ENCODE measurements around the gene HNRNPF.
A peak's percentile ranks its signal among the peaks of the same experiment; 100 is the strongest.

Gene HNRNPF

DNA sequence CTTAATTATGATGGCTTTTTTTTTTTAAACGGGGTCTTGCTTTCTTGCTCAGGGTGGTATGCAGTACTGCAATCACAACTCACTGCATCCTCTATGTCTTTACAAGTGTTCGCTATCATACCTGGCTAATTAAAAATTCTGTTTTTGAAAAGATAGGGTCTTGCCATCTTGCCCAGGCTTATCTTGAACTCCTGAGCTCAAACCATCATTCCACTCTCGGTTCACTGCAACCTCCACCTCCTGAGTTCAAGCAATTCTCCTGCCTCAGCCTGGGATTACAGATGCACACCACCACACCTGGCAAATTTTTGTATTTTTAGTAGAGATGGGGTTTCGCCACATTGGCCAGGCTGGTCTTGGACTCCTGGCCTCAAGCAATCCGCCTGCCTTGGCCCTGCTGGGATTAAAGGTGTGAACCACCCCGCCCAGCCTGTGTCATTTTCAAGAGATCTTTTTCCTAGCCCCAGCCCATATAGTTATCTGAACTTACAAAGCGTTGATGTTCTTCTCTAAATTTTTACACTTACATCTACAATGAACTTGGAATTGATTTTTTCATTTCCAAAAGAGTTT is 6.0 kb downstream of the HNRNPF start:
- DNase-seq (ENCODE audit: low read depth, low spot score): no peak
- TF ChIP-seq, protein P1, sequence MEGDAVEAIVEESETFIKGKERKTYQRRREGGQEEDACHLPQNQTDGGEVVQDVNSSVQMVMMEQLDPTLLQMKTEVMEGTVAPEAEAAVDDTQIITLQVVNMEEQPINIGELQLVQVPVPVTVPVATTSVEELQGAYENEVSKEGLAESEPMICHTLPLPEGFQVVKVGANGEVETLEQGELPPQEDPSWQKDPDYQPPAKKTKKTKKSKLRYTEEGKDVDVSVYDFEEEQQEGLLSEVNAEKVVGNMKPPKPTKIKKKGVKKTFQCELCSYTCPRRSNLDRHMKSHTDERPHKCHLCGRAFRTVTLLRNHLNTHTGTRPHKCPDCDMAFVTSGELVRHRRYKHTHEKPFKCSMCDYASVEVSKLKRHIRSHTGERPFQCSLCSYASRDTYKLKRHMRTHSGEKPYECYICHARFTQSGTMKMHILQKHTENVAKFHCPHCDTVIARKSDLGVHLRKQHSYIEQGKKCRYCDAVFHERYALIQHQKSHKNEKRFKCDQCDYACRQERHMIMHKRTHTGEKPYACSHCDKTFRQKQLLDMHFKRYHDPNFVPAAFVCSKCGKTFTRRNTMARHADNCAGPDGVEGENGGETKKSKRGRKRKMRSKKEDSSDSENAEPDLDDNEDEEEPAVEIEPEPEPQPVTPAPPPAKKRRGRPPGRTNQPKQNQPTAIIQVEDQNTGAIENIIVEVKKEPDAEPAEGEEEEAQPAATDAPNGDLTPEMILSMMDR (IDR thresholded peaks at IDR 0.05; ENCODE audit: low read depth, low read length): no peak
- in situ Hi-C loops (cut with HindIII; ENCODE audit: low sequenced_read_pairs): no loop called here
- no peak overlapping the region for H3K4me3 ChIP-seq (ENCODE audit: low read depth, low read length)

DNA sequence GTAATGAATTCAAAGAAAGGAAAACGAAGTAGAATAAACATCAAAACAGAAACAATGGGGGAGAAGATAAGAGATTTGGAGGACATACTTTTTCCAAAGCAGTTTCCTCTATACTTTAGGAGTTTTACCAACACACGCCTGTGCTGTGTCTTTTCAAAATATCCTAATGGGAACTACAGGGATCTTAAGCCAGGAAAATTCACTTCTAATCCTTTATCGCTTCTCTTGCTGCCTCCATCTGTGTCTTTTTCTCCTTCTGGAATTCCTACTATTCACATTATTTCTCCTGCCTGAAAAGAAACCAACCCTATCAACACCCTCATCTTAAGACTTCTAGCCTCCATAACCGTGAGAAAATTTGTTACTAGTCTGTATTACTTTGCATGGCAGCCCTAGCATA is 6.8 kb downstream of the HNRNPF start:
- TF ChIP-seq, protein P1 (IDR thresholded peaks at IDR 0.05; ENCODE audit: low read depth, low read length): no peak
- H3K4me3 ChIP-seq (ENCODE audit: low read depth, low read length): no peak overlapping the region
- in situ Hi-C loops (cut with HindIII; ENCODE audit: low sequenced_read_pairs): no loop called here
- no peak for DNase-seq (ENCODE audit: low read depth, low spot score)

DNA sequence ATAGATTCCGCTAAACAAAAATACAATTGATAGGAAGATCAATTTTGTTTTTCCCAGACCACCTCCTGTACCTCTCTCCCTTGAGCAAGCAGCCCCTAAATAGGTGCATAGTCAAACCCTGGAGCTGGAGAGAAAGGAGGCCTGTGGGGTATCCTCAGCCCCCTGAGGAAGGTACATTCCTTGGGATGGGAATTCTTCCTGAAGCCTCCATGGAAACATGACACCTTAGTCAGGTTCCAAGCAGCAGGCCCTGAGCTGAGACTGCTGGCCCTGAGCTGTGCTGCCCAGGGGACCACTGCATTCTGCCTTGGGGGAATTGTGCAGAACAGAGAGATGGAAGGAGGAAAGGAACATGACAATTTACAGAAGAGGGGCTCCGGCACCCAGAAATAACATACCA is 7.4 kb downstream of the HNRNPF start:
- no peak for DNase-seq (ENCODE audit: low read depth, low spot score)
- TF ChIP-seq, protein P1 (IDR thresholded peaks at IDR 0.05; ENCODE audit: low read depth, low read length): no peak
- in situ Hi-C loops (cut with HindIII; ENCODE audit: low sequenced_read_pairs): no loop called here
- no peak overlapping the region for H3K4me3 ChIP-seq (ENCODE audit: low read depth, low read length)

DNA sequence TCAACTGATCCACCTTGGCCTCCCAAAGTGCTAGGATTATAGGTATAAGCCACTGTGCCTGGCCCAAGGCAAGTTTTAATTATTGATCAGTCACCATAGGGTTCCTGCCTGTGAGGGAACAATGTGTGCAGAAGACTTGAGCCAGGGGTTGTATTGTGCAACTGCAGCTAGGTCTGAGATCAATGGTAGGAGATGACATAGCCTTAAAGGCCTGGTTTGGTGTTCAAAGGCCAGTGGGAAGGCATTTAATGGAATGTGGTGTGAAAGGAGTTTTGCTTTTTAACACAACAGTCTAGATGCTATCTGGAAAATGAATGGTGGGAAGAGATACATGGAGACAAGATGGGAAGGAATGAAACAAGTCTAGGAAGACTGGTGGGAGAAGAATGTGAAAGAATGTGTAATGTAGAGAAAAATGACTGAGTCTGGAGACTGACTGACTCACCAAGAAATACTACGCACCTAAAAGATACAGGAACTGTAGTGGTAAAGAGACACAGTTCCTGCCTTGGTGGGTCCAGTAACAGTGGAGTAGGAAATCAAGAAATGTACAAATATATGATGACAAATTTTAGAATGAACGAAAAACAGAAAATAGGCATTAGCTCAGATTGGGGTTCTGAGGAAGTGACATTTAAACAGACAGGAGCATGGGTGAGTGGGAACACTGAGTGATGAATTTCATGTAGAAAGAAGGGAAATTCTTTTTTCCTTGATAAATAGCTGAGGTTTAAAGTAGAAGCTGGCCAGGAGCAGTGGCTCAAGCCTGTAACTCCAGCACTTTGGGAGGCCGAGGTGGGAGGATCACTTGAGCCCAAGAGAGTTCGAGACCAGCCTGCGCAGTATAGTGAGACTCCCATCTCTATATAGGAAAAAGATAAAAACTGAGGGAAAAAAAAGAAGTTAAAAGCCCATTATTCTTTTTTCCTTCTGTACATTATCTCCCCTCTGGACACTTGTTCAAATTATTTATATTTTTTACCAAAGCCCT is 9.4 kb downstream of the HNRNPF start:
- H3K4me3 ChIP-seq (ENCODE audit: low read depth, low read length): no peak overlapping the region
- in situ Hi-C loops (cut with HindIII; ENCODE audit: low sequenced_read_pairs): no loop called here
- TF ChIP-seq, protein P1 (IDR thresholded peaks at IDR 0.05; ENCODE audit: low read depth, low read length): no peak
- DNase-seq (ENCODE audit: low read depth, low spot score): peak; percentile 37

DNA sequence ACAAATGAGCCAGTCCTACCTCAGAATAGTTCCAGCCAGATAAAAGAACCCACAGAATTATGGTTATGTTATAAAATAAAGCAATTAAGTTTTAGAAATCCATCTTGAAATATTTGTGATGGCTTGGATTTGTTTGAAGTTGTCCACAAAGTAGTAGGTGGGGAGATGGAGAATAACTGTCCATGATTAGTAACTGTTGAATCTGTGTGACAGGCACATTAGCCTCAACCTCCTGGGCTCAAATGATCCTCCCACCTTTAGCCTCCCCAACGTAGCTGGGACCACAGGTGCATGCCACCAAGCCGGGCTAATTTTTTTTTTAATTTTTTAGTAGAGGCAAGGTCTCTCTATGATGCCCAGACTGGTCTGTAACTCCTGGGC is 10.1 kb downstream of the HNRNPF start:
- in situ Hi-C loops (cut with HindIII; ENCODE audit: low sequenced_read_pairs): no loop called here
- DNase-seq (ENCODE audit: low read depth, low spot score): no peak
- TF ChIP-seq, protein P1 (IDR thresholded peaks at IDR 0.05; ENCODE audit: low read depth, low read length): no peak
- H3K4me3 ChIP-seq (ENCODE audit: low read depth, low read length): no peak overlapping the region

DNA sequence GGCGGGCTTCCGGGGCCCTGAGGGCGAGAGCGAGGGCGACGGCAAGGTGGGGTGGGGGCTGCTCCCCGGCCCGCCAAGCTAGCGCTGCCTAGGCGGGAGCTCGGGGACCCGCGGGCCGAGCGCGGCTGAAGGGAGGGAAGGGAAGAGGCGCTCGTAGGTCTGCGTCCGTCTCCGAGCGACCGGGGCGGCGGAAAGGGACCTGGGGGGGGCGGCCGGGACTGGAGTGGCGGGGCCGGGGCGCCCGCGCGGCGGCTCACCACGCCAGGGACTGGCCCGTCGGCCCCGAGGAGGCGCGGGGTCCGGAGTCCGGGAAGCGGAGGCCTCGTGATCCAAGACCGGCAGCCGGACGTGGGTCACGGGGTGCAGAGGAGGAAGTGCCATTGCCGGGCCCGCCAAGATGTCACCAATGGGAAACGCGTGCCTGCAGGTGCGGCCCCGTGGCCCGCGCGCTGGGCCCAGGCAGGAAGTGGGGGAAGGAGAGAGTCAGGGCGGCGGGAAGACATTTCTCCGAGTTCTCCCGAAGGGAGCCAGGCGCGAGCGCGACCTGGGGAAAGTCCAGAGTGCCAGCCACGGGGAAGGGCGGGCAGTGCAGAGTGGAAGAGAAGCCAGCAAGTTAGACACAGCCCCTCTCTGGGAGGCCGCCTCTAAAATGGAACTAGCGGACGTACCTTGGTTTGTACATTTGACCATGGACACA is 11.9 kb downstream of the HNRNPF start:
- TF ChIP-seq, protein P1 (IDR thresholded peaks at IDR 0.05; ENCODE audit: low read depth, low read length): no peak
- in situ Hi-C loops (cut with HindIII; ENCODE audit: low sequenced_read_pairs): no loop called here
- DNase-seq (ENCODE audit: low read depth, low spot score): peak; percentile 68
- H3K4me3 ChIP-seq (ENCODE audit: low read depth, low read length): peak overlapping the region; percentile 64
